ENCODE results near the gene PLOD1.
A peak's percentile ranks its signal among the peaks of the same experiment; 100 is the strongest.
"Not testable (repeated sequence)": the region's sequence is repeated elsewhere in the genome, so short reads cannot be mapped to it uniquely, and the experiment has no call there.

Gene PLOD1

DNA sequence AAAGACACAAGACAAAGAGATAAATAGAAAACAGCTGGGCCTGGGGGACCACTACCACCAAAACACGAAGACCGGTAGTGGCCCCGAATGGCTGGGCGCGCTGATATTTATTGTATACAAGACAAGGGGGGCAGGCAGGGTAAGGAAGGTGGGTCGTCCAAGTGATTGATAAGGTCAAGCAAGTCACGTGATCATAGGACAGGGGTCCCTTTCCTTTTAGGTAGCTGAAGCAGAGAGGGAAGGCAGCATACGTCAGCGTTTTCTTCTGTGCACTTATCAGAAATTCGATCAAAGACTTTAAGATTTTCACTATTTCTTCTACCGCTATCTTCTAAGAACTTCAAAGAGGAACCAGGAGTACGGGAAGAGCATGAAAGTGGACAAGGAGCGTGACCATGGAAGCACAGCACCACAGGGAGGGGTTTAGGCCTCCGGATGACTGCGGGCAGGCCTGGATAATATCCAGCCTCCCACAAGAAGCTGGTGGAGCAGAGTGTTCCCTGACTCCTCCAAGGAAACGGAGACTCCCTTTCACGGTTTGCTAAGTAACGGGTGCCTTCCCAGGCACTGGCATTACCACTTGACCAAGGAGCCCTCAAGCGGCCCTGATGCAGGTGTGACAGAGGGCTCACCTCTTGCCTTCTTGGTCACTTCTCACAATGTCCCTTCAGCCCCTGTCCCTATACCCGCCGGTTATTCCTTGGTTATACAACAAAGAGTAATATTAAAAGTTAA, 21.9 kb upstream of the PLOD1 start:
- not testable (repeated sequence) for DNase-seq

- DNase-seq: no peak
These were observed 21.2 kb upstream of the PLOD1 start for GRCh38 chr1:11913291-11913690.

GRCh38 chr1:11914024-11914423, 20.5 kb upstream of the PLOD1 start:
- DNase-seq: no peak

DNA sequence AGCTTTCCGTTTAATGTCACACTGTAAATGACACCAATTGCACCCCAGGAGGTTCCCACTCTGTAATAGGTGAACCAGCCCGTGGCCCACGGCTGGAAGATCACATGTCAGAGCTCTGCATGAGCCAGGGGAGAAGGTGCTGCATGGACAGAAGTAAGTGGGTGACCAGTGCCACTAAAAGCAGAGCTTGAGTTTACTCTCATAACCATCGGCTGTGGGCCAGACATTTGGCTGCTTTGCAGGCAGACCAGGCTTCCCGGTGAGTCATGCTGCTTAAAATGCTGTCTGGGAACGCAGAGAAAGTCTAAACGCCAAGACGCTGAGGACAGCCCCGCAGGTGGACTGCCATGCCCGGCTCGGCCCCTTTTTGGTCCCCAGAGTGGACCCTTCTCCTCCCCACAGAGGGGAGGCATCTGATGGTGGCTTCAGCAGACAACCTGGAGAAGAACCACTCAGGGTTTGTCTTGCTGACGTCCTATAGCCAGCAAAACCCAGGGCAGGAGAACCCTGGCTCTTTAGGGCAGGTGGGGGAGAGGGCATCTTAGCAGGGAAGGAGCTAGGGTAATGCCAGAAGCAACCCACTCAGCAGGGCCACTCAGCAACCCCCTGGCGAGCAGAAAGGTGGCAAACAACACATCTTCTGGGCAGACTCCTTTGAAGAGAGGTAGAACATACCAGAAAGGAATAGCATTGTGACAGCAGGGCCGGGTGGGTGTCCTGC, 15.6 kb upstream of the PLOD1 start:
- peak in 1 of 2 experiments; percentile 58 for DNase-seq

- DNase-seq: no peak
These were observed 14.9 kb upstream of the PLOD1 start for GRCh38 chr1:11919621-11920020.

DNA sequence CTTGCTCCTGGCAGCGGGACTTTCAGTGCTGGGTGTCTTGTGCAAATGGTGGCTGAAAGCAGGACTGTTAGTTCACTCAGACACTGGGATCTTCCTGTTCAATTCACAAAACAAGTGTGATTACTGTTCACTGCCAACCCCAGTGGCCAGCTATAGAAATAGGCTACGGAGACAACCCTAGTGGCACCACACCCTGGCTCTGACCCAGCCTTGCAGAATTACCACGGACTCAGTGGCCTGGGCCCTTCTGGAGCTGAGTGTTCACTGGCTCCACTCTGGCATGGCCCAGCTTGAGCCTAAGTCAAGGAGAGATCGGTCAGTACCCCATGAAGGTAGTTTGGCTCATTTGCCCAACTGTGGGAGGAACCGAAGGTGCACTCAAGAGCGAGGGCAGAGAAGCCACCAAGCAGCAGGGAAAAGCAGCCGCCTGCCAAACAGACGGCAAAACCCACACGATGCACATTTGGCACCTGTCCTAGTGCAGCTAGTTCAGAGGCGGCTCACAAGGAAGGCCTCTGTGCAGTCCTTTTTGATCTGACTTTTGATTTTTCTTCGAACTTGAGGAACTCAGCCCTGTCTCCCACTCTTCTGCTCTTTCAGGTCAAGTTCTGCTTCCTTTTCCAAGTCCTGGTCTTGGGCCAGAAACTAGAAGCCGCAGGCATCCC, 14.1 kb upstream of the PLOD1 start:
- DNase-seq: peak; percentile 45 to 81

DNA sequence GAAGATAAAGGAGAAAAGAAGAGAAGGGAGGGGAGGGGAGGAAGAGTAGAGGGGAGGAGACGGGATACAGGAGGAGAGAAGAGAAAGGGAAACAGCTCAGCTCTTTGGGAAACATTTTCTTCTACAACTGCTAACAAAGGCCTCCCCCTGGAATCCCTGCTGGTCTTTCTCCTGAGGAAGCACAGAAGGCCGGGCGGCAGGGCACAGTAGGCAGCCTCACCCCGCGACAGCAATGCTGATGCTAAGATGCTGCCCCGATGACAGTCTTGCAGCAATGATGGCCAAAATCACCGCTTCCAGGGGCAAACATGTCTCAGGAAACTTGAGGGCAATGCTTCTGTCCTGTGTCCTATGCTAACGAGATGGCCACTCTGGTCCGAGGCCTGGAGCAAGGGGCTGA, 13.5 kb upstream of the PLOD1 start:
- no peak for DNase-seq

DNA sequence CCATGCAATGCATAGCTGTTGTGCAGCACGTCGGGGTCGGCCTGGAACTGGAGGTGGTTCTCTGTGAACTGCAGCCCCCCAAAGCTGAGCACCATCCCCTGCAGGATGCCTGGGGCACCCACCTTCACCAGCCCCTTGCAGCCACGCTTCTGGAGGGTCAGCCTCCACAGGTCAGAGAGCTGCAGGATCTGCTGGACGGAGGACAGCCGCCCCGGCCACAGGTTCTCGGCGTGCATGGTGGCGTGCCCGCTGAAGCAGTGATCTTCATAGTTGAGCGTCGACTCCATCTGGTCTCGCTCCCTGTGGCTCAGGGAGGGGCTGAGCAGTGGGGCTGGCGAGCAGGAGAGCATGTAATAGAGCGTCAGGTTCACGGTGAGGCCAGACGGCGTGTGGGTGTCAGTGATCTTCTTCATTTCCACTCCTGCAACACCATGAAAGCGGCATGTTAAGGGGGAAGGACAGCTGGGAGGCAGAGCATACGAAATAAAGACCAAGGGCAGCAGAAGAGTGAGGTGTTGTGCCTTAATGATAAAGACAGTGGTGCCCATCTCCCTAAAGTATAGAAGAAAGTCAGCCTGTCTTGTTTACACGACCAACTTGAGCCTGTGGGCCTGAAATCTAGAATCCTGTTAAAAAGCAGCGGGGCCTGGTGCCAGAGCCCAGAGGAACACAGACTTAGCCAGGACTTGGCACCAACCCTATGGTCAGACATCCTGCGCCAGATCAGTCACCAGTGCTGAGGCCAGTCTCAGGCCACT, 11.3 kb upstream of the PLOD1 start:
- DNase-seq: no peak

GRCh38 chr1:11923827-11924113, 10.7 kb upstream of the PLOD1 start:
- no peak for DNase-seq

GRCh38 chr1:11924334-11925195, 10.0 kb upstream of the PLOD1 start:
- DNase-seq: no peak

GRCh38 chr1:11925196-11925937, 9.2 kb upstream of the PLOD1 start:
- not testable (repeated sequence) for DNase-seq

DNA sequence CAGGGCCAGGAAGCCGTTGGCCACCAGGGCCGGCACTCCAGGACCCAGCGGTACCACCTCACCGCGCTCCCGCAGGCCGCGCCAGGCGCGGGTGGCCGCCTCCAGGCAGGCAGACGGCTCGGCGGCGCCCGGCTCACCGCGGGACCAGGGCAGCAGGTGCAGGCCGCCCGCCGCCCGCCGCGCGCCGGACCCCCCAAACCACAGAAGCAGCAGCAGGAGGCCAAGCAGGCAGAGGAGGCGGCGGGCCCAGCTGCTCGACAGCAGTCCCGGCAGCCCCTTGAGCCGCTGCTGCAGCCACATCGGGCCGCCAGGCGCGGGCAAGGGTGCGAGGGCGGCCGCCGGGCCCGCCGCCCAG, 8.6 kb upstream of the PLOD1 start:
- DNase-seq: no peak

DNA sequence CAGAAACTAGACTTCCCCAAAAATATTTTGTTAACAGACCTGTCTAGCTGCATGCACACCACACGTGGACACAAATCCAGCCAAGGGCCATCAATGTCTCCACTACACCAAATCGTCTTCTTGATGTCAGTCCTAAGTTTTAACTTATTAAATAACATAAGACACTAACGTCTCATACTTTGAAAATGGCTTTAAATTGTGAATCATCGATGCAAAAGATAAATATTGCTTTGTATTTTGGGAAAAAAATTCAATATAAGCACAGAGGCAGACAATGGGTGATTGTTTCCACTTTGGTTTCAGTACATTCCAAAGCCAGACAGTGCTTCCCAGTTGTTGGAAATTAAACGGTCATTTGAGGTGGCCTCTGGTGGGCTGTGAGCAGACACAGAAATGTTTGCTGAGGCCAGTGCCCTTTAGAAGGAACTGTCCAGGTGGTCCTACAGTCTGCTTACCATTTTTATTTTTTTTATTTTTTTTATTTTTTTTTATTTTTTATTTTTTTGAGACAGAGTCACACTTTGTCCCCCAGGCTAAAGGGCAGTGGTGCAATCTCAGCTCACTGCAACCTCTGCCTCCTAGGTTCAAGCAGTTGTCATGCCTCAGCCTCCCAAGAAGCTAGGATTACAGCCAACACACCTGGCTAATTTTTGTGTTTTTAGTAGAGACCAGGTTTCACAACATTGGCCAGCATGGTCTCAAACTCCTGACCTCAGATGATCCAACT, 6.5 kb upstream of the PLOD1 start:
- DNase-seq: no peak

GRCh38 chr1:11929849-11930248, 4.7 kb upstream of the PLOD1 start:
- peak in 1 of 2 experiments; percentile 32 for DNase-seq

GRCh38 chr1:11930571-11931445, 3.7 kb upstream of the PLOD1 start:
- DNase-seq: no peak

DNA sequence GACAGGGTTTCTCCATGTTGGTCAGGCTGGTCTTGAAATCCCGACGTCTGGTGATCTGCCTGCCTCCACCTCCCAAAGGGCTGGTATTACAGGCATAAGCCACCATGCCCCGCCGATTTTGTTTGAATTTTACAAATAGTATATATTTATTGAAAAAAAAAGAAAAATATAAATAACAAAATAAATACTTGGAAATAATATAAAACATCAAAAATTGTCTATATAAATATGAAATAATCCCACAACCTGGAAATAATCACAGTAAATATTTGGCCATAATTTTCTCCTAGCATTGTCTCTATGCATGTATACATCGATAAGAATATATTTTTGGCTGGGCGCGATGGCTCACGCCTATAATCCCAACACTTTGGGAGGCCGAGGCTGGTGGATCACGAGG, 2.7 kb upstream of the PLOD1 start:
- no peak for DNase-seq

GRCh38 chr1:11935057-11935412, 518 bp downstream of the PLOD1 start:
- no peak for DNase-seq

DNA sequence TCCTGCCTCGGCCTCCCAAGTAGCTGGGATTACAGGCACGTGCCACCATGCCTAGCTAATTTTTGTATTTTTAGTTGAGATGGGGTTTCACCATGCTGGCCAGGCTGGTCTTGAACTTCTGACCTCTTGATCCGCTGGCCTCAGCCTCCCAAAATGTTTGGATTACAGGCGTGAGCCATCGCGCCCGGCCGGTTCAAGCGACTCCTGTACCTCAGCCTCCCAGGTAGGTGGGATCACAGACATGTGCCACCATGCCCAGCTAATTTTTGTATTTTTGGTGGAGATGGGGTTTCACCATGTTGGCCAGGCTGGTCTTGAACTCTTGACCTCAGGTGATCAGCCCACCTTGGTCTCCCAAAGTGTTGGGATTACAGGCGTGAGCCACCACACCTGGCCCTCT, 1.2 kb downstream of the PLOD1 start:
- not testable (repeated sequence) for DNase-seq

GRCh38 chr1:11938722-11939526, 4.4 kb downstream of the PLOD1 start:
- peak in 1 of 2 experiments; percentile 60 for DNase-seq

Data from NCI-H446 (cell line).